ENCODE results near the gene HSPA12B. TPM values are rescaled to one million over a fixed set of nuclear protein-coding genes. Genes with fewer than 3 reads are reported as not detected.
A peak's percentile ranks its signal among the peaks of the same experiment; 100 is the strongest.

The HSPA12B gene
- total RNA-seq, 4 donors from 2014 or later, result 7.3 to 19.4 (median 13.1) TPM

DNA sequence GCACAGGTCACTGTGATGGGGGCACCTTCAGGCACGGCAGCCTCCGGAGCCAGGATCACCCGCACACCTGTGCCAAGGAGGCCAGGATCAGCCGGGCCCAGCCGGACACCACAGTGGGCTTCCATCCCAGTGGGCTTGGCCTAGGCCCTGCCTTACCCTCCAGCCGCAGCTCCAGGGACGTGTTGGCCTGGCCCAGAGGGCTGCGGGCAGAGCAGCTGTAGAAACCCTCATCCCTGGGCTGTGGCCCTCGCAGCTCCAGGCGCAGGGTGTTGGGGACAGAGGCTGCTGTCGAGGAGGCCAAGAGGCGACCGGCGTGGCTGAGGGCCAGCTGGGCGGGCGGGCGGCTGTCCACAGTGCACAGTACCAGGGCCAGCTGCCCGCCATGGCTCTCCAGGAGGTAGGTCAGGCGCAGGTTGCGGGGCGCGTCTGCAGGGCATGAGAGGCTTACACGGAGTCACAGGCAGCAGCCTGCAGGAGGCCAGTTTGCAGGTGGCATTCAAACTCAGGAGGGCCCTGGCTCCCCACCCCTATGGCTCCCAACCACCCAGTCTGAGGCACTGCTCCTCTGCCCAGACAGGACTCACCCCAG, 39.7 kb upstream of the HSPA12B start:
- H3K9me3 ChIP-seq, result no peaks in the 10 kb centered on the region
- no peak overlapping the region for H3K4me3 ChIP-seq (replicated peaks in 1 of 3)
- intact Hi-C loops (cut with DNase I), result no loop called here
- H3K4me1 ChIP-seq, result no peaks in the 10 kb centered on the region
- no peaks in the 10 kb centered on the region for H3K36me3 ChIP-seq
- H3K27me3 ChIP-seq, result no peaks in the 10 kb centered on the region
- no peak overlapping the region for H3K27ac ChIP-seq
- TF ChIP-seq POLR2A (IDR thresholded peaks at IDR 0.05), result no peak
- TF ChIP-seq, protein P1, sequence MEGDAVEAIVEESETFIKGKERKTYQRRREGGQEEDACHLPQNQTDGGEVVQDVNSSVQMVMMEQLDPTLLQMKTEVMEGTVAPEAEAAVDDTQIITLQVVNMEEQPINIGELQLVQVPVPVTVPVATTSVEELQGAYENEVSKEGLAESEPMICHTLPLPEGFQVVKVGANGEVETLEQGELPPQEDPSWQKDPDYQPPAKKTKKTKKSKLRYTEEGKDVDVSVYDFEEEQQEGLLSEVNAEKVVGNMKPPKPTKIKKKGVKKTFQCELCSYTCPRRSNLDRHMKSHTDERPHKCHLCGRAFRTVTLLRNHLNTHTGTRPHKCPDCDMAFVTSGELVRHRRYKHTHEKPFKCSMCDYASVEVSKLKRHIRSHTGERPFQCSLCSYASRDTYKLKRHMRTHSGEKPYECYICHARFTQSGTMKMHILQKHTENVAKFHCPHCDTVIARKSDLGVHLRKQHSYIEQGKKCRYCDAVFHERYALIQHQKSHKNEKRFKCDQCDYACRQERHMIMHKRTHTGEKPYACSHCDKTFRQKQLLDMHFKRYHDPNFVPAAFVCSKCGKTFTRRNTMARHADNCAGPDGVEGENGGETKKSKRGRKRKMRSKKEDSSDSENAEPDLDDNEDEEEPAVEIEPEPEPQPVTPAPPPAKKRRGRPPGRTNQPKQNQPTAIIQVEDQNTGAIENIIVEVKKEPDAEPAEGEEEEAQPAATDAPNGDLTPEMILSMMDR (IDR thresholded peaks at IDR 0.05), result no peak
- WGBS, 2 donors, result 87 to 96% methylated on average over 12 to 14 of the region's 23 CpGs
- no peak for DNase-seq

DNA sequence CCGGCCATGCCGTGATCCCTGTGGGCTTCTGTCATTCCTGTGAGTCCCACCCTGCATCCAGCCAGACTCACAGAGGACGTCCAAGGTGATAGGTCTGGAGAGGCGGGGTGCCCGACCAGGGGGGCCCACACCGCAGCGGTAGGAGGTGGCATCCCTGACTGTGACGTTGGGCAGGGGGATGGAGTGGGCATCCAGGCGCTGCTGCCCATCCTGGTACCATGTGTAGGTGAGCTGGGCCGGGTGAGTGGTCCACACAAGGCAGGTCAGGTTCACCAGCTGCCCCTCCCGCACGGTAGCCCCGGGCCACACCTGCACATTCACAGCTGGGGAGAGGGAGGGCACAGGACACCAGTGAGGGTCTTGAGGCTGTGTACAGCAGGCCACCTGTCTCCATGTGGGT, 39.1 kb upstream of the HSPA12B start:
- no peaks in the 10 kb centered on the region for H3K27me3 ChIP-seq

DNA sequence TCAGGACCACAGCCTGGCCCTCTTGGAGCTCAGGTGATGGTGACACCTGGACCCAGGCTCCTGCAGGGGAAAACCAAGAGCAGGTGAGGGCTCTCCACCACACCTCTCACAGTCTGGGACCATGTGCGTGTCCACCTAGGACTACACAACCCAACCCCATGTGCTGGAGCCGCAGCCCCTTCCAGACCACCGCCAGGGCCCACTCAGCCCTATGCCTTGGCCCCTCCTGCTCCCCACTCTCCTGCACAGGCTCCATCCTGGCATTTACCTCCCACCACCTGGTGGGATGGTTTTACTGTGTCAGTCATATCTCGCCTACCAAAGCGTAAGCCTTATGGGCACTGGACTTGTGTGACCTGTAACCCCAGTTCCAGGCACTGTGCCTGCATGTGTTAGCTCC, 37.6 kb upstream of the HSPA12B start:
- 94 to 100% methylated on average over 3 to 4 of the region's 5 CpGs for WGBS, 2 donors
- H3K27me3 ChIP-seq, result no peaks in the 10 kb centered on the region
- no peak for DNase-seq

More for the DNA sequence above, 39.1 kb upstream of the HSPA12B start:
- no peak for DNase-seq
- Histone ChIP-seq H3K36me3 (no peaks in the 10 kb centered on the region), H3K9me3 (no peaks in the 10 kb centered on the region), H3K27ac (no peak overlapping the region), H3K4me1 (no peaks in the 10 kb centered on the region), H3K4me3 (replicated peaks in 1 of 3) (no peak overlapping the region)
- TF ChIP-seq, protein P1 (IDR thresholded peaks at IDR 0.05), result no peak
- WGBS, 2 donors, result 76 to 100% methylated on average over 3 of the region's 13 CpGs
- intact Hi-C loops (cut with DNase I), result no loop called here

DNA sequence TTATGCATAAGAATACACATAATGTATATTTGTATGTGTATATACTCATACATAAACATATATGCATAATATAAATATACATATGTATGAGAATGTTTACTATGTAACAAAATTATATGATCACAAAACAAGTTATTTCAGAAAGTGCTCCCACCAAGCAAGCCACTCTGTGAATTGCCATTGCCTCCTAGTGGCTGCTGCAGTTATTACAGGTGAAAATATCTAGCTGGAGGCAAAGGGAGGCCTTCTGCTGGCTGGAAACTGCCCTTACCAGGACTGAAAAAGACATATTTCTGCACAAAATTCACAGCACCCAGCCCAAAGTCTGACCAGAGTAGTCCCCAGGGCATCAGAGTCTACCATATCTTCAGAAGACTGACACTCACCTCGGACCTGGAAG, 36.3 kb upstream of the HSPA12B start:
- TF ChIP-seq POLR2A (IDR thresholded peaks at IDR 0.05), result no peak
- TF ChIP-seq, protein P1 (IDR thresholded peaks at IDR 0.05), result peak in 1 of 6 experiments; percentile 16
- WGBS, 2 donors, result 82 to 83% methylated on average over 1 of the region's 1 CpG
- no peaks in the 10 kb centered on the region for H3K27me3 ChIP-seq
- no peak overlapping the region for H3K27ac ChIP-seq
- H3K9me3 ChIP-seq, result no peaks in the 10 kb centered on the region
- H3K4me1 ChIP-seq, result no peaks in the 10 kb centered on the region
- no peaks in the 10 kb centered on the region for H3K36me3 ChIP-seq
- DNase-seq, result no peak
- intact Hi-C loops (cut with DNase I), result no loop called here
- no peak overlapping the region for H3K4me3 ChIP-seq (replicated peaks in 1 of 3)

More for the DNA sequence above, 37.6 kb upstream of the HSPA12B start:
- H3K4me1 ChIP-seq, result no peaks in the 10 kb centered on the region
- intact Hi-C loops (cut with DNase I), result no loop called here
- H3K9me3 ChIP-seq, result no peaks in the 10 kb centered on the region
- no peak overlapping the region for H3K27ac ChIP-seq
- TF ChIP-seq, protein P1 (IDR thresholded peaks at IDR 0.05), result no peak
- no peak for TF ChIP-seq POLR2A (IDR thresholded peaks at IDR 0.05)
- no peaks in the 10 kb centered on the region for H3K36me3 ChIP-seq
- H3K4me3 ChIP-seq (replicated peaks in 1 of 3), result no peak overlapping the region

DNA sequence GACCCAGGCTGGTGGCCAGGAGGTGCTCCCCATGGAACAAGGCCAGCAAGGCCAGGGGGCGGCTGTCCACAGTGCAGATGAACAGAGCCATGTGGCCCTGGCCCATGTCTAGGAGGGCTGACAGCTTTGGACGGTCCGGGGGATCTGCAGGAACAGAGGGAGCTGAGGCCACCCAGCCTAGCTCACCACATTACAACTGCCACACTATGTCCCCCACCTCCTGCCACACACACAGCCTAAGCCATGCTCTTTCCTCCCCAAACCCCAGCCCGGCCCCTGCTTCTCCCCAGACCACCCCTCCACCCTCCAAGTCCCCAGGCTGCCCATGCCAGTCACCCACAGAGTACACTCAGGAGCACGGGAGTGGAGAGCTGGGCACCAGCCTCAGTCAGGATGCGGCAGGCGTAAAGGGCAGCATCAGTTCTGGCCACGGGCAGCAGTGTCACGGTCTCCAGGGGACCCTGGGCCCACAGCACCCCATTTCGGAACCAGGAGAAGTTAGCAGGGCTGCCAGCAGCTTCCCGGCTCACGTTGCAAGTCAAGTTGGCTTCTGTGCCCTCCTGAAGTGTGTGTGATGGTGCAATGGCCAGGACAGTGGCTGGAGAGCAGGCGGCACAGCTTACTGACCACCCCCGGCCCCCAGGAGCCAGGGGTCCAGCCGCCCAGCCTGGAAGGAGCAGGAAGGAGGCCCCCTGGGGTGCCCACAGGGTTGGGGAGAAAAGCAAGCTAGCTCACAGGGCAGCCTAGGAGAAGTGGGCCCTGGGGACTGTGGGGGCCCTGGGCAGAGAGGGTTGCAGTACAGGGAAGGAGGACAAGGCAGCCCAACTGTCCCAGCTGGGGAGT, 35.5 kb upstream of the HSPA12B start:
- Histone ChIP-seq H3K27ac (no peak overlapping the region), H3K4me3 (replicated peaks in 1 of 3) (no peak overlapping the region), H3K4me1 (no peaks in the 10 kb centered on the region), H3K9me3 (no peaks in the 10 kb centered on the region), H3K36me3 (no peaks in the 10 kb centered on the region), H3K27me3 (no peaks in the 10 kb centered on the region)
- TF ChIP-seq POLR2A (IDR thresholded peaks at IDR 0.05), result no peak
- TF ChIP-seq, protein P1 (IDR thresholded peaks at IDR 0.05), result no peak
- no peak for DNase-seq
- intact Hi-C loops (cut with DNase I), result no loop called here
- WGBS, 2 donors, result 88 to 95% methylated on average over 12 to 14 of the region's 15 CpGs

Data from thyroid gland (tissue), 4 donors.